Putamen (tissue), 1 donor: ENCODE measurements around the gene CCL24.
"Not testable (repeated sequence)": the region's sequence is repeated elsewhere in the genome, so short reads cannot be mapped to it uniquely, and the experiment has no call there.

Experiments used
- DNase-seq: peaks from one replicate; pipeline ENCODE4 v3.0.0-alpha.2; 2016; ENCODE audit warnings: low spot score

CCL24 gene, protein sequence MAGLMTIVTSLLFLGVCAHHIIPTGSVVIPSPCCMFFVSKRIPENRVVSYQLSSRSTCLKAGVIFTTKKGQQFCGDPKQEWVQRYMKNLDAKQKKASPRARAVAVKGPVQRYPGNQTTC

DNA sequence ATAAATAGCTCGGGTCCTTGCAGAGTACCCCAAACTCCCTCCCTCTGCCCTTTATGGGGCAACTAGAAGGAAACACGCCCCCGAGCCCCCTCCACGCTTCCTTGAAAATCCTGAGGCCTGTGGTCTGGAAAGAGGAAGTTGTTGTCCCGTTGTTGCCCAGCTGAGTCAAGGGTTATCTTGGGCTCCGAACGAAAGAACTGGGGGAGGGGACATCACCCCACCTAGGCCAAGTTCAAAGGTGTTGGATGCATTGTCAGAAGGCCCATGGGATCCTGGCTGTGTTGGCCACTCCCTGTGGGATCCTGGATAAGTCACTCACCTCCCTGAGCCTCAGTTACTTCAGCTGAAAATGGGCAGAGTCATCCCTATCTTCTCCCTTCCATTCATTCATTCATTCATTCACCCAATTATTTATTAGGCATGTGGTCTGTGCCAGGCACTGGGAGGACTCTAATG, at the start of gene CCL24:
Gene CCL24, minus strand, starts transcription at position 26 of the 456 bp plus-strand sequence. CDS start 91 bp downstream, outside the sequence.
- DNase-seq, result no peak

- no peak for DNase-seq
These were observed 48.0 kb upstream of the CCL24 start for GRCh38 chr7:75861636-75862035.

DNA sequence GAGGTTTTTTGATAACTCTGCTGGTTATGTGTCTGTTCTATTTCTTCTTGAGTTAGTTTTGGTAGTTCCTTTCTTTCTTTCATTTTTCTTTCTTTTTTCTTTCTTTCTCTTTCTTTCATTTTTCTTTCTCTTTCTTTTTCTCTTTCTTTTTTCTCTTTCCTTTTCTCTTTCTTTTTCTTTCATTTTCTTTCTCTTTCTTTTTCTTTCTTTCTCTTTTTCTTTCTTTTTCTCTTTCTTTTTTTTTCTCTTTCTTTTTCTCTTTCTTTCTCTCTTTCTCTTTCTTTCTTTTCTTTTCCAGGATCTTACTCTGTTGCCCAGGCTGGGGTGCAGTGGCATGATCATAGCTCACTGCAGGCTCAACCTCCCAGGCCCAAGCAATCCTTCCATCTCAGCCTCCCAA, 44.8 kb upstream of the CCL24 start:
- DNase-seq, result no peak

DNA sequence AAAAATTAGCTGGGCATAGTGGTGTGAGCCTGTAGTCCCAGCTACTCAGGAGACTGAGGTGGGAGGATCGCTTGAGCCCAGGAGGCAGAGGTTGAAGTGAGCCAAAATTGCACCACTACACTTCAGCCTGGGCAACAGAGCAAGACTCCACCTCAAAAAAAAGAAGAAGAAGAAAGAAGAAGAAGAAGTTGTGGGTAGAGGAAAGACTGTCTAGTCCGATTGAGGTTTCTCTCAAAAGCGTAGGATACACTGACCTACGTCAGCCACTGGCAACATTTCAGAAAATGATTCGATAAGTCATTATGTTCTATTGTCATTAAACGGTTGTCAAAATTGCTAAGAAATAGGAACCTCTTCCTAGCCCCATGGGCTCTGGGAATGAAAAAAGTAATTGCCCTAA, 42.9 kb upstream of the CCL24 start:
- DNase-seq, result no peak

GRCh38 chr7:75854813-75855345, 41.3 kb upstream of the CCL24 start:
- DNase-seq, result not testable (repeated sequence)

GRCh38 chr7:75854233-75854632, 40.6 kb upstream of the CCL24 start:
- DNase-seq, result no peak

- DNase-seq, result no peak
These were observed 36.6 kb upstream of the CCL24 start for GRCh38 chr7:75850235-75850634.

GRCh38 chr7:75849573-75849972, 36.0 kb upstream of the CCL24 start:
- no peak for DNase-seq

- DNase-seq, result no peak
These were observed 34.1 kb upstream of the CCL24 start for GRCh38 chr7:75847707-75848106.

DNA sequence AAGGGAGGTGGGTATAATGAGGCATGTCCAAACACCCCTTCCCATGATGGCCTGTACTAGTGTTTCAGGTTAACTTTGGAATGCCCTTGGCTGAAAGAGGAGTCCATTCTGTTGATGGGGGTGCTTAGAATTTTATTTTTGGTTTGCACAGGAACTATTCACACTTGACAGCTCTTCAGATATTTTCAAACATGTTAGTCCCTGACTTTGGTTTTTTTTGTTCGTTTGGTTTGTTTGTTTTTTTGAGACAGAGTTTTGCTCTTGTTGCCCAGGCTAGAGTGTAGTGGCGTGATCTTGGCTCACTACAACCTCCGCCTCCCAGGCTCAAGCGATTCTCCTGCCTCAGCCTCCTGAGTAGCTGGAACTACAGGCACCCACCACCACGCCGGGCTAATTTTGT, 31.5 kb upstream of the CCL24 start:
- DNase-seq, result not testable (repeated sequence)

DNA sequence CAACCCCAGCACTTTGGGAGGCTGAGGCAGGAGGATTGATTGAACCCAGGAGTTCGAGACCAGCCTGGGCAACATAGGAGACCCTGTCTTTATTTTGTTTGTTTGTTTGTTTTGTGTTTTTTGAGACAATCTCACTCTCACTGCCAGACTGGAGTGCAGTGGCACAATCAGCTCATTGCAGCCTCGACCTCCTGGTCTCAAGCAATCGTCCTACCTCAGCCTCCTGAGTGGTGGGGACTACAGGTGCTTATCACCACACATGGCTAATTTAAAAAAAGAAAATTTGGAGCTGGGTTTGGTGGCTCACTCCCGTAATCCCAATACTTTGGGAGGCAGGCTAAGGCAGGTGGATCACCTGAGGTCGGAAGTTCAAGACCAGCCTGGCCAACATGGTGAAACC, 30.6 kb upstream of the CCL24 start:
- DNase-seq, result no peak

- no peak for DNase-seq
These were observed 30.1 kb upstream of the CCL24 start for GRCh38 chr7:75843613-75844116.

- DNase-seq, result no peak
These were observed 29.3 kb upstream of the CCL24 start for GRCh38 chr7:75842836-75843446.

- DNase-seq, result no peak
These were observed 26.4 kb upstream of the CCL24 start for GRCh38 chr7:75840029-75840428.

- not testable (repeated sequence) for DNase-seq
These were observed 24.8 kb upstream of the CCL24 start for GRCh38 chr7:75838281-75838930.

DNA sequence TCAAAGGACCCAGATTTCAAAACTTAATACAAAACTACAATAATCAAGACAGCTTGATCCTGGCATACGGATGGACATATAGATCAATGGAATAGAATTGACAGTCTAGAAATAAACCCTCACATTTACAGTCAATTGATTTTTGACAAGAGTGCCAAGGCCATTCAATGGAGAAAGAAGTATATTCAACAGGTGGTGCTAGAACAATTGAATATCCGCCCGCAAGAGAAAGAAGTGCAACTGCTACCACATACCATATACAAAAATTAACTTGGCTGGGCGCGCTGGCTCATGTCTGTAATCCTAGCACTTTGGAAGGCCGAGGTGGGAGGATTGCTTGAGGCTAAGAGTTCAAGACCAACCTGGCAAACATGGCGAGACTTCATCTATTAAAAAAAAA, 23.2 kb upstream of the CCL24 start:
- DNase-seq, result no peak

- DNase-seq, result no peak
These were observed 22.2 kb upstream of the CCL24 start for GRCh38 chr7:75835688-75836285.

DNA sequence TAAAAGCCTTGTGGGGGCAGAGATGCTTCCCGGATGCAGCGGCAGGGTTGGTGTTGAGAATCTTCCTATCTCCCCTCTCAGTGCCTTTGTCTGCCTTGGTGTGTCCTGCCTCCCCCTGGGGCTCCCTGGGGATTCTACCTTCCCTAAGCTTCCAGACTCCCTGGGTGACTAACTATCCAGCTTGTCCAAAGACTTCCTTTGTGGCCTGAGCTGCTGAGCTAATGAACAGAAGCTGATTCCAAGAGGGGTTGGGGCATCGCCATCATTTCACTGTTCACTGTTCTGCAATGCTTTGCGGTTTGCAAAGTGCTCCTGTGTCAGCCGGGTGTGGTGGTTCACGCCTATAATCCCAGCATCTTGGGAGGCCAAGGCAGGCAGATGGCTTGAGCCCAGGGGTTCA, 20.1 kb upstream of the CCL24 start:
- DNase-seq, result not testable (repeated sequence)

- DNase-seq, result no peak
These were observed 17.4 kb upstream of the CCL24 start for GRCh38 chr7:75830978-75831377.

DNA sequence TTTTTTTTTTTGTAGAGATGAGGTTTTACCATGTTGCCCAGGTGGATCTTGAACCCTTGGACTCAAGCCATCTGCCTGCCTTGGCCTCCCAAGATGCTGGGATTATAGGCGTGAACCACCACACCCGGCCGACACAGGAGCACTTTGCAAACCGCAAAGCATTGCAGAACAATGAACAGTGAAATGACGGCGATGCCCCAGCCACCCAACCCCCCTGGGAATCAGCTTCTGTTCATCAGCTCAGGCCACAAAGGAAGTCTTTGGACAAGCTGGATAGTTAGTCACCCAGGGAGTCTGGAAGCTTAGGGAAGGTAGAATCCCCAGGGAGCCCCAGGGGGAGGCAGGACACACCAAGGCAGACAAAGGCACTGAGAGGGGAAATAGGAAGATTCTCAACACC, 16.1 kb upstream of the CCL24 start:
- not testable (repeated sequence) for DNase-seq

DNA sequence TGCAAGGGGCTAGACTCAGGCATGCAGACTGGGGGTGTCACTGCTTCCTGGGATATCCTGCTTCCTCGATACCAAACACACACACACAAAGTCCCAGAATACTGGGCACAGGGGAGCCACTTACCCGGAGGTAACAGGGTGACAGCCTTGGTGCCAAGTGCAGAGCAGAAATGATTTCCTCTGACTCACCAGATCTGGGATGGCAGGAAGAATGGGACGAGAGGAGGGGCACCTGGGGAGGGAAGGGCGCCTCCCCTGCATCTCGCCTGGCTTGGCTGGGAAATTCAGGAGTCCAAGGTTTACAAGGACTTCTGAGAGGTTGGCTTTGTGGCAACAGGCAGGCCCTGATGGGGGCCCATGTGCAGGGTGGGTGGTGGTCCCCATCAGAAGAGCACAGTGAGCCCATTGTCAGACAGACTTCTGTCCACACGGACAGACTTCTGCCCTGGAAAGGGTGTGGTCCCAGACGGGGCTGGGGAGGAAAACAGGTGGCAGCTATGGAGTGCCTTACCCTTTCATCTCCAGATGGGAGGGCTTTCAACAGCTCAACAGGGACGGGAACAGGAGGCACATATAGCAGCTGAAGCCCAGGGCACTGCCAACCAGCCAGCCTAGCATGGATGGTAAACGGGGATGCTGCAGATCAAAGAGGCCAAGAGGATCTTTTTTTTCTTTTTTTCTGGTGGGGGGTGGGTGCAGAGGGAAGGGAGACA, 9.7 kb upstream of the CCL24 start:
- no peak for DNase-seq

DNA sequence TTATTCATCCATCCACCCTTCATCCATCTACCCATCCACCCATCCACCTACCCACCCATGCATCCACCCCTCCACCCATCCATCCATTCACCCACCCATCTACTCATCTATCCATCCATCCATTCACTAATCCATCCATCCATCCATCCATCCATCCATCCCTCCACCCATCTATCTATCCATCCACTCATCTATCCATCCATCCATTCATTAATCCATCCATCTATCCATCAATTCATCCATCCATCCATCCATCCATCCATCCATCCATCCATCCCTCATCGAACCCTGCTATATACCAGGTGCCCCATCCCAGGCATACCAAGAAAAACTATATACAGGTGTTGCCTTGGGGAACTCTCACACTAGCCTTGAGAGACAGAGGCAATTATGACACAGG, 7.1 kb upstream of the CCL24 start:
- no peak for DNase-seq
